HepG2 (cell line): ENCODE results near the gene VWA7. TPM values are rescaled to one million over a fixed set of nuclear protein-coding genes. Genes with fewer than 3 reads are reported as not detected.
A peak's percentile ranks its signal among the peaks of the same experiment; 100 is the strongest.

ENCODE experiments used
- KIAA2018 ChIP-seq: sonication (generic); formaldehyde crosslinking; IDR thresholded peaks from 2 replicates; pipeline ENCODE4 v1.5.0; 2020; ENCODE audit warnings: mild to moderate bottlenecking, missing genetic modification reagents, borderline replicate concordance
- TERF1 ChIP-seq: sonication (generic); formaldehyde crosslinking; IDR thresholded peaks from 2 replicates; pipeline ENCODE4 v1.8.0; 2022; ENCODE audit warnings: mild to moderate bottlenecking, missing genetic modification reagents, moderate library complexity
- ZC3H13 ChIP-seq: sonication (generic); formaldehyde crosslinking; IDR thresholded peaks from 2 replicates; pipeline ENCODE4 v1.8.1; 2023; ENCODE audit warnings: mild to moderate bottlenecking, missing genetic modification reagents, moderate library complexity
- ZHX2 ChIP-seq, 2 experiments: sonication (generic) in 1 of 2; formaldehyde crosslinking in 1 of 2; IDR thresholded peaks; 2 replicates each; pipeline versions ENCODE4 v1.6.1 to v1.9.0; 2014 to 2022; ENCODE audit warnings: antibody characterized with exemption in 1 of 2, borderline replicate concordance in 1 of 2, inconsistent platforms in 1 of 2, low read depth in 1 of 2, missing genetic modification reagents in 1 of 2
- ZNF260 ChIP-seq: sonication (generic); formaldehyde crosslinking; IDR thresholded peaks from 2 replicates; pipeline ENCODE4 v1.4.0; 2020; ENCODE audit warnings: missing genetic modification reagents, low read depth, mild to moderate bottlenecking, borderline replicate concordance
- ZNF543 ChIP-seq: sonication (generic); formaldehyde crosslinking; IDR thresholded peaks from 2 replicates; pipeline ENCODE4 v1.4.0; 2020; ENCODE audit warnings: mild to moderate bottlenecking, missing genetic modification reagents
- ZNF574 ChIP-seq: sonication (generic); formaldehyde crosslinking; IDR thresholded peaks from 2 replicates; pipeline ENCODE4 v1.4.0; 2020; ENCODE audit warnings: missing genetic modification reagents
- ZNF598 ChIP-seq: sonication (generic); formaldehyde crosslinking; IDR thresholded peaks from 2 replicates; pipeline ENCODE4 v1.5.1; 2020; ENCODE audit warnings: mild to moderate bottlenecking, missing genetic modification reagents, borderline replicate concordance
- polyA plus RNA-seq, 8 experiments: library from polyadenylated mRNA; depleted of rRNA in 3 of 8; stranded (reverse) in 7 of 8; unstranded in 1 of 8; fragments of >200 nt; fragmentation: Illumina TruSeq in 4 of 8; extraction: Trizol in 4 of 8; gene quantifications; 2 replicates each; pipeline versions ENCODE4 v1.2.1 to v1.2.3, GENCODE V29; 2011 to 2016; ENCODE audit warnings: low read depth in 4 of 8, missing spikeins in 1 of 8, mixed read lengths in 1 of 8; ENCODE audit not compliant: insufficient read depth in 1 of 8
- total RNA-seq, 5 experiments: library from RNA; depleted of rRNA; stranded (reverse); fragments of >200 nt; fragmentation: Illumina TruSeq; extraction: Trizol; gene quantifications; 2 replicates each; pipeline ENCODE4 v1.2.3, GENCODE V29; 2016; ENCODE audit warnings: low read depth in 1 of 5

The VWA7 gene
- total and polyA plus RNA-seq, 2 of the 13 experiments (the other 11 are each of a cell fraction or from before 2014, with no cell fraction given), result 0.86 to 3.3 TPM

- TF ChIP-seq ZC3H13, result 0 out of 2 replicates have a peak, but pooled peaks have one; percentile 5
- TF ChIP-seq ZNF260, result no peak
- no peak for TF ChIP-seq TERF1 (CRISPR knock-in tag)
- TF ChIP-seq ZNF543, result peak; percentile 49; the same call in 1 of the 2 replicates
- TF ChIP-seq ZNF574 (CRISPR knock-in tag), result no peak
- TF ChIP-seq KIAA2018 (CRISPR knock-in tag), result 0 out of 2 replicates have a peak, but pooled peaks have one; percentile 13
- TF ChIP-seq ZNF598, result 0 out of 2 replicates have a peak, but pooled peaks have one; percentile 55
- no peak for TF ChIP-seq ZHX2 (IDR thresholded peaks at IDR 0.05; ENCODE audit: low read depth)
- TF ChIP-seq ZHX2 (CRISPR knock-in tag; IDR thresholded peaks at IDR 0.05; ENCODE audit: borderline replicate concordance), result no peak
Observed at GRCh38 chr6:31794866-31795615, 17.9 kb upstream of the VWA7 start (continued).
